Stimulated activated CD4-positive, alpha-beta T cell treated with anti-CD3 and anti-CD28 coated beads, Interleukin-1b, Interleukin-23, amount 100 ng/mL, for 4 hours (primary cell): Measurements from ENCODE around the gene CCDC17.
"Not testable (repeated sequence)": the region's sequence is repeated elsewhere in the genome, so short reads cannot be mapped to it uniquely, and the experiment has no call there.

Source experiments
- DNase-seq, 2 donors: peaks; one replicate each; pipeline ENCODE4 v3.0.0-alpha.2; 2020; ENCODE audit warnings: low read depth in 2 of 2

CCDC17 gene

GRCh38 chr1:45621895-45622523, 1.8 kb downstream of the CCDC17 start:
- DNase-seq = no peak

DNA sequence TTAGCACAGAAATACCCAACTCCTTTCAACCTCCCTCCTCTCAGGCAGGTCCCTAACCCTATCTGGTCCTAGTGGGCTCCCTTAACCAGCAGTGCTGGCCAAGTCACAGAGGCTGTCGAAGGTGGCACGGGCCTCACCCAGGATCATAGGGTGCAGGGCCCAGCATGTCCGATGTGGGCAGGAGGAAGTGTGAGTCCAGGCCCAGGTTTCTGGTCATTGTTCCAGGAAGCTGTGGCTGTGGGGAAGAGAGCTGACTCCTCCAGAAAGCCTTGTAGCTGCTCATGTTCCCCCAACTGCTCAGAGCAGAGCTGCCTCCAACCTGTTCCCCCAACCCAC, 2.4 kb downstream of the CCDC17 start:
- no peak for DNase-seq

DNA sequence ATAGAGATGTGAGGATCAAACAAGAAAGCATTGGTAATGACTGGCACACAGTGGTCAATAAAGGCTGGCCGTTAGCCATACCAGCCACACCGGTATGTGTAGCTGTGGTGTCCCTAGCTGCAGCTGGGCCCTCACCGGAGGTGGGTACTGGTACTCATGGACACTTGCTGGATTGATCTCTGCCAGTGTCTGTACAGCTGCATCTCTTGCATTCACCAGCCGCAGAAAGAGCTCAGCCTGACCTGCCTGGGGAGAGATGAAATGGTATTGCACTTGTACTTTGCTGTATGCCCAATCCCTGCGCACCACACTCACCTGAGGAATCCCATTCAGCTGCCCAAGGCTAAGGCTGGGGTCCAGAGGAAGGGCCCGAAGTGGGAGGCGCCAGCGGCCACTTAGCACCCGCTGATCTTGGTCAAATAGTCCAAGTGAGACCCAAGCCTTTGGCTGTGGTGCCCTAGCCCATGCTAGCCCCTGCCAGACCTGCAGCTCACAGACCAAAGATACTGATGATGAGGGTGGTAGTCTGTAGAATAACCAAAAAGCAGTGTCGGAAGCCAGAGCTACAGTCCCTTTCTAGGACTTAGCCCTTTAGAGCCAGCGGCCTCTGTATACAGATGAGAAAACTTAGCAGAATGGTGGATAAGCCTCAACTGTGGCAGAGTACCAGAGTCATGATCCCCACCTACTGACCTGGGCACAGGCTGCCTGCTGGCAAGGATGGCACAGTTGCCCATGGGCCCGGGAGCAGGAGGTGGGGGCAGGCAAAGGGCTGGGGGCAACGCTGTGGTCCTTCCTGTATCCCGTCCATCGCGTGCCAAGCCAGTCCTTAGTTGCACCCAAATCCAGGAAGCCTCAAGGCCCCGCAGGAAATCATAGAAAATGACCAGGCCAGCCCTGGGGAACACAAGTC, 3.0 kb downstream of the CCDC17 start:
- no peak for DNase-seq

- DNase-seq = no peak
Observed at GRCh38 chr1:45619149-45619921, 4.5 kb downstream of the CCDC17 start.

- no peak for DNase-seq
Observed at GRCh38 chr1:45617618-45618017, 6.2 kb downstream of the CCDC17 start.

GRCh38 chr1:45615885-45616284, 8.0 kb downstream of the CCDC17 start:
- DNase-seq = no peak

DNA sequence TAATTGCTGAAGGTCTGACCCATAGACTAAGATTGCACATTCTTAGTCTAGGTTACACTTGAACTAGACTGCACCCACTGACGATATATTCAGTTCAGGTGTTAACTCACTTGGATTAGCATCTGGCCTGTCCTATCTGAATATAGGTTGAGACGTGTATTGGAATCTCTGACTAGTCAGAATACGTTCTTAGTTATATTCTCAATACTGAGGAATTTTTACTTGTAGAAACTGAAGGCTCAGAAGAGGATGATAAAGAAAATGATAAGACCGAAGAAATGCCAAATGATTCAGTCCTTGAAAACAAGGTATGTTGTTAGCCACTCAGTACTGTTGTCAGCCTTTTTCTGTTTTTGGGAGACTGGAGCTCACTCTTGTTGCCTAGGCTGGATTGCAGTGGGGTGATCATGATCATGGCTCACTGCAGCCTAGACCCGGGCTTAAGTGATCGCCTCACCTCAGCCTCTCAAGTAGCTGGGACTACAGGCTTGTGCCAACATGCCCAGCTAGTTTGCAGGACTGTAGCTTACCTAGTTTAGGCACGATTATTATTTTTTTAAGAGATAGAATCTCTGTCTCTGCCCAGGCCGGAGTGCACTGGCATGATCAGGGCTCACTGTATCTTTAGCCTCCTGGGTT, 10.8 kb downstream of the CCDC17 start:
- DNase-seq = no peak

- DNase-seq = no peak
Observed at GRCh38 chr1:45610589-45611226, 13.1 kb downstream of the CCDC17 start.

GRCh38 chr1:45608175-45609156, 15.4 kb downstream of the CCDC17 start:
- DNase-seq = no peak

DNA sequence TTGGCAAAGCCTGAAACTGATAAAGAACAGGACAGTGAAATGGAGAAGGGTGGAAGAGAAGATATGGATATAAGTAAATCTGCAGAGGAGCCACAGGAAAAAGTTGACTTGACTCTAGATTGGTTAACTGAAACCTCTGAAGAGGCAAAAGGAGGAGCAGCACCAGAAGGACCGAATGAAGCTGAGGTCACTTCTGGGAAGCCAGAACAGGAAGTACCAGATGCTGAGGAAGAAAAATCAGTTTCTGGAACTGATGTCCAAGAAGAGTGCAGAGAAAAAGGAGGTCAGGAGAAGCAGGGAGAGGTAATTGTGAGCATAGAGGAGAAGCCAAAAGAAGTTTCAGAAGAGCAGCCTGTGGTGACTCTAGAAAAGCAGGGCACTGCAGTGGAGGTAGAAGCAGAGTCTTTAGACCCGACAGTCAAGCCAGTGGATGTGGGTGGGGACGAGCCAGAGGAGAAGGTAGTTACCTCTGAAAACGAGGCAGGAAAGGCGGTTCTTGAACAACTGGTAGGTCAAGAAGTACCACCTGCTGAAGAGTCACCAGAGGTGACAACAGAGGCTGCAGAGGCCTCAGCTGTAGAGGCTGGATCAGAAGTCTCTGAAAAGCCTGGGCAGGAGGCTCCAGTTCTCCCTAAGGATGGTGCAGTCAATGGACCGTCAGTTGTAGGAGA, 16.3 kb downstream of the CCDC17 start:
- no peak for DNase-seq

GRCh38 chr1:45604239-45604638, 19.6 kb downstream of the CCDC17 start:
- no peak for DNase-seq

- DNase-seq = not testable (repeated sequence)
Observed at GRCh38 chr1:45596765-45597164, 27.1 kb downstream of the CCDC17 start.

DNA sequence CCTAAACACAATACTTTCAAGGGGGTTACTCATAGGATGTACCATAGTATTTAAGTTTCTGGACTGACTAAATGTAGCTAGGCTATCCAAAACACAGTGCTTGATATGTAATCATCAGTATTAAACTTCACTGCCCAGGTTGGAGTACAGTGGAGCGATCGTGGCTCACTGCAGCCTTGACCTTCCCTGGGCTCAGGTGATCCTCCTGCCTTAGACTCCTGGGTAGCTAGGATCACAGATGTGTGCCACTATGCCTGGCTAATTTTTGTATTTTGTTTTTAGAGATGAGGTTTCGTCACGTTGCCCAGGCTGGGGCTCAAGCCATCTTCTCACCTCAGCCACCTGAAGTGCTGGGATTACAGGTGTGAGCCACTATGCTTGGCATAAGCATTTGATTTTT, 29.4 kb downstream of the CCDC17 start:
- DNase-seq = no peak

DNA sequence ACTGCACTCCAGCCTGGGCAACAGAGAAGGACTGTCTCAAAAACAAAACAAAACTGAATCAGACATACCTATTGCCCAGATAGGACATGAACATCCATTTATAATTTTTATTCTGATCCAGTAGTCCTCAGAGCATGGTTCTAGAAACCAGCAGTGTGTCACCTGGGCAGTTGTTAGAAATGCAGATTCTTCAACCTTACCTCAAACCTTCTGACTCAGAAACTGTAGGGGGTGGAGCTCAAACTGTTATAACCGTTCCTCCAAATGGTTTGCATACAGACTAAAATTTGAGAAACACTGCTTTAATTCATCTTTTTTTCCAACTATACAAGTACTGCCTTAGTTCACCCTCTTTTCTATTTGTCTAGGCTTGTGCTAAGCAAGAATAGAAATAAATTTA, 34.0 kb downstream of the CCDC17 start:
- no peak for DNase-seq

GRCh38 chr1:45586769-45587168, 37.1 kb downstream of the CCDC17 start:
- no peak for DNase-seq

DNA sequence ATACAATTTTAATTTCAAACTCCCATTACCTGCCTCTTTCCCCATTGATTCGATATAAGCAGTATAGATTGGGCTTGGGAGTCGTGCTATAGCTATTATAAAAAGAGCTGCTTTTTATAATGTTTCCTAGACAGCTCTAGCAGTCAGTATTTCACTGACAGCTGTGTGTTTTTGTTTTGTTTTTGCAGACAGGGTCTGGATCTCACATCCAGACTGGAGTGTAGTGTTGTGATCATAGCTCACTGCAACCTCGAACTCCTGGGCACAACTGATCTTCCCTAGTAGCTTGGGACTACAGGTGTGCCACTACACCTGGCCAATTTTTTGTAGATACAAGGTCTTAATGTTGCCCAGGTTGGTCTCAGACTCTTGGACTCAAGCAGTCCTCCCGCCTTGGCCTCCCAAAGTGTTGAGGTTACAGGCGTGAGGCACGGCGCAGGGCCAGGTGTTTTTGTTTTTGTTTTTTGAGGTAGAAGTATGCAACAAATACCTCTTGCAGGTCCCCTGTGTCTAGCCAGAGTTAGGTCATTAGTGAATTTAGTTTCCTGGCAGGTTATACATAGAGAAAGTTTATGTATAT, 38.3 kb downstream of the CCDC17 start:
- no peak for DNase-seq

GRCh38 chr1:45585110-45585426, 38.8 kb downstream of the CCDC17 start:
- DNase-seq = no peak

DNA sequence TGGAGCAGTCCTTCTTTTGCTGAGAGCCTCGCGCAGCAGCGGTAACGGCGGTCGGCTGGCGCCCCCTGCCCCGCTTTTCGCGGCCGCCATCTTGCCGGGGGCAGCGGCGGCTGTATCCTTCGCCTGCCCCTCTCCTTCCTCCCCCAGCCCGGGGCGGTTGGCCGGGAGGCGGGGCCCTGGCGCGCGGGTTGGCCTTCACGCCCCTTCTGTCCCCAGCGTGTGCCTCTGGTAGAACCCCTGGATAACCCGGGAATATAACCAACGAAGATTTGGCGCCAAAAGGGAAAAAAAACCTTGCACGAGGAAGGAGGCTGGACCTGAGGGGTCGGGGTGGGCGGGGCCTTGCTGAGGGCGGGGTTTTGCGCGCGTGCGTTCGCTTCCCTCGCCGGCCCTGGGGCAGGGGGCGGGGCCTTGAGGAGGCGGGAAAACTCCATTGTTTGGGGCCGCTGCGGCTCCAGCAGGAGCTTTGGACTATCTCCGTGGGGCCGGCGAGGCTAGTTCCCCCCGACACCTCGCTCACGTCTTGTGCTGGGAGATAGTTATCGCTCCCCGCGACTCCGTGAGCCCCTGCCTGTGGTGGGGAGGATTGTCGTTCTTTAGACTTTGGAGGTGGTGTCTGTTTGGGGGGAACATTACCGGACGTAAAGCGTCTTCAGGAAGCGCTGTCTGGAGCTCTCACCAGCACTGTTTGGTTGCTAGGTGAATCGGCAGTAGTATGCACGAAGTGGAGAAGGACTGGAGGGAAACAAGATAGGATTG, 39.3 kb downstream of the CCDC17 start:
- DNase-seq = peak; percentile 74 to 86
